HepG2 (cell line): ENCODE results near the gene CTIF. TPM values are rescaled to one million over a fixed set of nuclear protein-coding genes. Genes with fewer than 3 reads are reported as not detected.

Experiments used
- ATAC-seq: fragments of 200-7000 bp; cut with Tn5 transposase; 3 replicates; pipeline ENCODE4 v1.9.1; 2020; ENCODE audit warnings: mild to moderate bottlenecking, moderate library complexity
- BruUV-seq: library from RNA; stranded (reverse); fragments of 400-500 nt; replicated peaks from 2 replicates; lab custom pipeline; 2021; lab: Mats Ljungman, UMichigan
- CTCF ChIA-PET: fragments of 300-600 bp; formaldehyde crosslinking; extraction: SDS; loops from one replicate; lab custom pipeline; 2021; ENCODE audit warnings: low total read pairs, inconsistent platforms, low intra/inter-chr PET ratio; lab: Yijun Ruan, JAX
- POLR2A ChIA-PET: fragments of 350-600 bp; sonication (Branson Sonifier 250); formaldehyde crosslinking; loops from one replicate; lab custom pipeline; 2020; ENCODE audit warnings: antibody characterized with exemption, inconsistent platforms; lab: Yijun Ruan, JAX
- DNase-seq: peaks from one replicate; pipeline ENCODE4 v3.0.0-alpha.2; 2015; ENCODE audit warnings: low spot score
- FAIRE-seq: peaks from 3 replicates; lab custom pipeline; 2011; peaks lifted over from hg19 to GRCh38; lab: Jason Lieb, UNC
- H2AFZ ChIP-seq: one replicate; pipeline ENCODE4 v1.6.1; 2011; ENCODE audit warnings: low read length, inconsistent platforms
- H3K27ac ChIP-seq: fragments of 300-600 bp; 3 replicates; pipeline ENCODE4 v1.8.0; 2011; ENCODE audit warnings: mixed run types, mild to moderate bottlenecking, mixed read lengths, low read length, inconsistent platforms; ENCODE audit not compliant: insufficient read depth; ENCODE audit errors: extremely low read length
- H3K27me3 ChIP-seq, 2 experiments: fragments of 200-600 bp in 1 of 2; 2 replicates in 1 of 2; 3 replicates in 1 of 2; pipeline versions ENCODE4 v1.6.0 to v1.8.0; 2011; ENCODE audit warnings: low read length in 2 of 2, mild to moderate bottlenecking in 2 of 2, moderate library complexity in 2 of 2, inconsistent platforms in 1 of 2; ENCODE audit not compliant: insufficient read depth in 2 of 2, control insufficient read depth in 1 of 2
- H3K36me3 ChIP-seq, 2 experiments: fragments of 200-600 bp in 1 of 2; replicated peaks in 1 of 2; 2 replicates in 1 of 2; 3 replicates in 1 of 2; pipeline versions ENCODE4 v1.5.1 to v1.8.0; 2011; ENCODE audit warnings: low read length in 2 of 2, inconsistent platforms in 1 of 2; ENCODE audit not compliant: insufficient read depth in 2 of 2, control insufficient read depth in 1 of 2
- H3K4me1 ChIP-seq: 2 replicates; pipeline ENCODE4 v1.5.1; 2012; ENCODE audit warnings: low read length, inconsistent platforms; ENCODE audit not compliant: insufficient read depth
- H3K4me2 ChIP-seq: 2 replicates; pipeline ENCODE4 v1.6.0; 2011; ENCODE audit warnings: low read depth, low read length, inconsistent platforms
- H3K4me3 ChIP-seq, 3 experiments: fragments of 200-600 bp in 1 of 3; sonication (generic), shearing (Covaris generic) in 1 of 3; replicated peaks in 1 of 3; 2 replicates each; pipeline ENCODE4 v1.5.1; 2011 to 2016; ENCODE audit warnings: low read length in 3 of 3, inconsistent platforms in 2 of 3, low read depth in 2 of 3, mild to moderate bottlenecking in 2 of 3, control low read depth in 1 of 3, mixed read lengths in 1 of 3; ENCODE audit not compliant: insufficient read depth in 1 of 3
- H3K79me2 ChIP-seq: one replicate; pipeline ENCODE4 v1.6.1; 2011; ENCODE audit warnings: low read length, inconsistent platforms; ENCODE audit not compliant: insufficient read depth
- H3K9ac ChIP-seq: 2 replicates; pipeline ENCODE4 v1.6.0; 2011; ENCODE audit warnings: mild to moderate bottlenecking, low read depth, low read length, inconsistent platforms; ENCODE audit not compliant: insufficient read depth
- H3K9me3 ChIP-seq: 2 replicates; pipeline ENCODE4 v1.5.1; 2012; ENCODE audit warnings: mild to moderate bottlenecking, low read length
- H4K20me1 ChIP-seq: 2 replicates; pipeline ENCODE4 v1.6.0; 2011; ENCODE audit warnings: inconsistent platforms, mild to moderate bottlenecking, low read length, moderate library complexity; ENCODE audit not compliant: insufficient read depth
- IRF2 ChIP-seq: IDR thresholded peaks from 2 replicates; pipeline ENCODE4 v1.6.1; 2018; ENCODE audit warnings: missing genetic modification reagents, missing compliant biosample characterization
- TOPORS ChIP-seq: sonication (generic); formaldehyde crosslinking; IDR thresholded peaks from 2 replicates; pipeline ENCODE4 v1.8.0; 2023; ENCODE audit warnings: mild to moderate bottlenecking, missing genetic modification reagents
- ZNF33B ChIP-seq: sonication (generic); formaldehyde crosslinking; IDR thresholded peaks from 2 replicates; pipeline ENCODE4 v1.5.1; 2020; ENCODE audit warnings: mild to moderate bottlenecking, missing genetic modification reagents
- WGBS: methylation state at CpG from one replicate; pipeline ENCODE4 v1.1.6; 2017; ENCODE audit warnings: low lambda C conversion rate; 5-methylcytosine and 5-hydroxymethylcytosine counted together
- in situ Hi-C: cut with HindIII; loops from 2 replicates; pipeline ENCODE4 v1.10.0; 2017; ENCODE audit warnings: low pct_unique_long_range_greater_than_20kb; ENCODE audit not compliant: extremely low pct_ligation_motif_present
- intact Hi-C: fragments of 100-400 bp; cut with micrococcal nuclease; formaldehyde crosslinking; loops from one replicate; pipeline ENCODE4 v1.10.0; 2022; ENCODE audit not compliant: unreplicated experiment
- polyA plus RNA-seq, 8 experiments: library from polyadenylated mRNA; depleted of rRNA in 3 of 8; stranded (reverse) in 7 of 8; unstranded in 1 of 8; fragments of >200 nt; fragmentation: Illumina TruSeq in 4 of 8; extraction: Trizol in 4 of 8; gene quantifications; 2 replicates each; pipeline versions ENCODE4 v1.2.1 to v1.2.3, GENCODE V29; 2011 to 2016; ENCODE audit warnings: low read depth in 4 of 8, missing spikeins in 1 of 8, mixed read lengths in 1 of 8; ENCODE audit not compliant: insufficient read depth in 1 of 8
- total RNA-seq, 5 experiments: library from RNA; depleted of rRNA; stranded (reverse); fragments of >200 nt; fragmentation: Illumina TruSeq; extraction: Trizol; gene quantifications; 2 replicates each; pipeline ENCODE4 v1.2.3, GENCODE V29; 2016; ENCODE audit warnings: low read depth in 1 of 5
- TF ChIP-seq, protein P1 (sequence below): sonication (generic); formaldehyde crosslinking; IDR thresholded peaks from 2 replicates; pipeline ENCODE4 v1.5.0; 2020; ENCODE audit warnings: mild to moderate bottlenecking, missing genetic modification reagents
- TF ChIP-seq, protein P2 (sequence below), 2 experiments: sonication (generic) in 1 of 2; formaldehyde crosslinking in 1 of 2; IDR thresholded peaks; 2 replicates each; pipeline versions ENCODE4 v1.5.1 to v1.6.1; 2011 to 2020; ENCODE audit warnings: borderline replicate concordance in 1 of 2, low read depth in 1 of 2, low read length in 1 of 2, mild to moderate bottlenecking in 1 of 2, missing genetic modification reagents in 1 of 2, moderate library complexity in 1 of 2
- TF ChIP-seq, protein P3 (sequence below): IDR thresholded peaks from 2 replicates; pipeline ENCODE4 v1.6.1; 2016; ENCODE audit warnings: missing biosample characterization, missing genetic modification reagents, low read depth
- TF ChIP-seq, protein P4 (sequence below): sonication (generic); IDR thresholded peaks from 2 replicates; pipeline ENCODE4 v1.6.1; 2016; ENCODE audit warnings: low read depth, borderline replicate concordance
- TF ChIP-seq, protein P5 (sequence below): sonication (generic); formaldehyde crosslinking; IDR thresholded peaks from 2 replicates; pipeline ENCODE4 v1.8.0; 2022; ENCODE audit warnings: missing genetic modification reagents, mild to moderate bottlenecking, borderline replicate concordance

CTIF gene
- total and polyA plus RNA-seq, 2 of the 13 experiments (the other 11 are each of a cell fraction or from before 2014, with no cell fraction given) = 18.2 to 28.0 TPM

DNA sequence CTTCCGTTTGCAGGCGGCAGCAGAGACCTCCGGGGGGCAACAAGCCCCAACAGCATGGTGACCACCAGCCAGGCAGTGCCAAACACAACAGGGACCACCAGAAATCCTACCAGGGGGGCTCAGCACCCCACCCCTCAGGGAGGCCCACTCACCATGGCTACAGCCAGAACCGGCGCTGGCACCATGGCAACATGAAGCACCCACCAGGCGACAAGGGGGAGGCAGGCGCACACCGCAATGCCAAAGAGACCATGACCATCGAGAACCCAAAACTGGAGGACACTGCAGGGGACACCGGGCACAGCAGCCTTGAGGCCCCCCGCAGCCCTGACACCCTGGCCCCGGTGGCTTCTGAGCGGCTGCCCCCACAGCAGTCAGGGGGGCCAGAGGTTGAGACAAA is 219.1 kb downstream of the CTIF start (continued):
- TF ChIP-seq, protein P1, sequence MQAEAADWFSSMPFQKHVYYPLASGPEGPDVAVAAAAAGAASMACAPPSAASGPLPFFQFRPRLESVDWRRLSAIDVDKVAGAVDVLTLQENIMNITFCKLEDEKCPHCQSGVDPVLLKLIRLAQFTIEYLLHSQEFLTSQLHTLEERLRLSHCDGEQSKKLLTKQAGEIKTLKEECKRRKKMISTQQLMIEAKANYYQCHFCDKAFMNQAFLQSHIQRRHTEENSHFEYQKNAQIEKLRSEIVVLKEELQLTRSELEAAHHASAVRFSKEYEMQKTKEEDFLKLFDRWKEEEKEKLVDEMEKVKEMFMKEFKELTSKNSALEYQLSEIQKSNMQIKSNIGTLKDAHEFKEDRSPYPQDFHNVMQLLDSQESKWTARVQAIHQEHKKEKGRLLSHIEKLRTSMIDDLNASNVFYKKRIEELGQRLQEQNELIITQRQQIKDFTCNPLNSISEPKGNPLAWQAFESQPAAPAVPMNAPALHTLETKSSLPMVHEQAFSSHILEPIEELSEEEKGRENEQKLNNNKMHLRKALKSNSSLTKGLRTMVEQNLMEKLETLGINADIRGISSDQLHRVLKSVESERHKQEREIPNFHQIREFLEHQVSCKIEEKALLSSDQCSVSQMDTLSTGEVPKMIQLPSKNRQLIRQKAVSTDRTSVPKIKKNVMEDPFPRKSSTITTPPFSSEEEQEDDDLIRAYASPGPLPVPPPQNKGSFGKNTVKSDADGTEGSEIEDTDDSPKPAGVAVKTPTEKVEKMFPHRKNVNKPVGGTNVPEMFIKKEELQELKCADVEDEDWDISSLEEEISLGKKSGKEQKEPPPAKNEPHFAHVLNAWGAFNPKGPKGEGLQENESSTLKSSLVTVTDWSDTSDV (CRISPR knock-in tag) = no peak

DNA sequence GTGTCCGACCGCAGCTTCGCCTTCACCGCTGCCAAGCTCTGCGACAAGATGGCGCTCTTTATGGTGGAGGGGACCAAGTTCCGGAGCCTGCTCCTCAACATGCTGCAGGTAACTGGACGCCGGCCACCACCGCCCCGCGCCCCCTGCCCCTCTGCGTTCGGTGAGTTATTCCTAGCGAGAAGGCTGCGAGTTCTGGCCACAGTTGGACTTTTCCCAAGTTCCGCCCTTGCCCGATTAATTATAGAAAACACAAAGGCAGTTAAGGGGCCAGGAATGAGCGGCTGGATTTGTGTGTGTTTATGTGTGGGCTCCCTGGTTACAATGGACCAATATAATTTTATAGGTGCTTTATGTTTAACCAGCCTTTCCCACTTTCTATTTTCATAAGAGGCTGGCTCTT is 222.8 kb downstream of the CTIF start:
- BruUV-seq = no TSS peak
- ChIA-PET CTCF (no interaction called here), POLR2A (no interaction called here)
- DNase-seq = no peak
- WGBS = 97% methylated on average over 11 of the region's 19 CpGs
- no peaks in the 10 kb centered on the region for H4K20me1 ChIP-seq
- intact Hi-C loops (no loop called here), in situ Hi-C loops (no loop called here)
- H3K36me3 ChIP-seq = peaks cover 17 to 73% of the 10 kb centered on the region in 2 experiments; a peak in 4 of 5 replicates
- H3K79me2 ChIP-seq = no peaks in the 10 kb centered on the region
- no peaks in the 10 kb centered on the region for H3K9me3 ChIP-seq
- FAIRE-seq = no peak
- H3K27ac ChIP-seq = no peak overlapping the region
- no peaks in the 10 kb centered on the region for H3K4me1 ChIP-seq
- no peak overlapping the region for H3K4me2 ChIP-seq
- no peak overlapping the region for H3K4me3 ChIP-seq
- H3K9ac ChIP-seq = no peak overlapping the region
- H2AFZ ChIP-seq = no peak overlapping the region
- no peaks in the 10 kb centered on the region for H3K27me3 ChIP-seq
- ATAC-seq = no peak
- TF ChIP-seq ZNF33B (CRISPR knock-in tag) (no peak), TOPORS (no peak), IRF2 (CRISPR knock-in tag) (no peak)
- TF ChIP-seq, protein P2, sequence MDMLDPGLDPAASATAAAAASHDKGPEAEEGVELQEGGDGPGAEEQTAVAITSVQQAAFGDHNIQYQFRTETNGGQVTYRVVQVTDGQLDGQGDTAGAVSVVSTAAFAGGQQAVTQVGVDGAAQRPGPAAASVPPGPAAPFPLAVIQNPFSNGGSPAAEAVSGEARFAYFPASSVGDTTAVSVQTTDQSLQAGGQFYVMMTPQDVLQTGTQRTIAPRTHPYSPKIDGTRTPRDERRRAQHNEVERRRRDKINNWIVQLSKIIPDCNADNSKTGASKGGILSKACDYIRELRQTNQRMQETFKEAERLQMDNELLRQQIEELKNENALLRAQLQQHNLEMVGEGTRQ (IDR thresholded peaks at IDR 0.05; ENCODE audit: low read depth, low read length) = no peak
- TF ChIP-seq, protein P2 (CRISPR knock-in tag; IDR thresholded peaks at IDR 0.05; ENCODE audit: borderline replicate concordance) = no peak
- TF ChIP-seq, protein P3, sequence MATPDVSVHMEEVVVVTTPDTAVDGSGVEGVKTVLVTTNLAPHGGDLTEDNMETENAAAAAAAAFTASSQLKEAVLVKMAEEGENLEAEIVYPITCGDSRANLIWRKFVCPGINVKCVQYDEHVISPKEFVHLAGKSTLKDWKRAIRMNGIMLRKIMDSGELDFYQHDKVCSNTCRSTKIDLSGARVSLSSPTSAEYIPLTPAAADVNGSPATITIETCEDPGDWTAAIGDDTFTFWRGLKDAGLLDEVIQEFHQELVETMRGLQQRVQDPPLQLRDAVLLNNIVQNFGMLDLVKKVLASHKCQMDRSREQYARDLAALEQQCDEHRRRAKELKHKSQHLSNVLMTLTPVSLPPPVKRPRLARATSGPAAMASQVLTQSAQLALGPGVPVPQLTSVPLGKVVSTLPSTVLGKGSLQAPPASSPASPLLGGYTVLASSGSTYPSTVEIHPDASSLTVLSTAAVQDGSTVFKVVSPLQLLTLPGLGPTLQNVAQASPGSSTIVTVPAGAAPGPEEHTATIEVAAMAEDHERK (CRISPR knock-in tag) = no peak
- TF ChIP-seq, protein P4, sequence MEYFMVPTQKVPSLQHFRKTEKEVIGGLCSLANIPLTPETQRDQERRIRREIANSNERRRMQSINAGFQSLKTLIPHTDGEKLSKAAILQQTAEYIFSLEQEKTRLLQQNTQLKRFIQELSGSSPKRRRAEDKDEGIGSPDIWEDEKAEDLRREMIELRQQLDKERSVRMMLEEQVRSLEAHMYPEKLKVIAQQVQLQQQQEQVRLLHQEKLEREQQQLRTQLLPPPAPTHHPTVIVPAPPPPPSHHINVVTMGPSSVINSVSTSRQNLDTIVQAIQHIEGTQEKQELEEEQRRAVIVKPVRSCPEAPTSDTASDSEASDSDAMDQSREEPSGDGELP = no peak
- TF ChIP-seq, protein P5, sequence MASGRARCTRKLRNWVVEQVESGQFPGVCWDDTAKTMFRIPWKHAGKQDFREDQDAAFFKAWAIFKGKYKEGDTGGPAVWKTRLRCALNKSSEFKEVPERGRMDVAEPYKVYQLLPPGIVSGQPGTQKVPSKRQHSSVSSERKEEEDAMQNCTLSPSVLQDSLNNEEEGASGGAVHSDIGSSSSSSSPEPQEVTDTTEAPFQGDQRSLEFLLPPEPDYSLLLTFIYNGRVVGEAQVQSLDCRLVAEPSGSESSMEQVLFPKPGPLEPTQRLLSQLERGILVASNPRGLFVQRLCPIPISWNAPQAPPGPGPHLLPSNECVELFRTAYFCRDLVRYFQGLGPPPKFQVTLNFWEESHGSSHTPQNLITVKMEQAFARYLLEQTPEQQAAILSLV = no peak
- TF ChIP-seq, all 625 proteins: peak for 0
